H1 (cell line): ENCODE results near the gene IPO7. TPM values are rescaled to one million over a fixed set of nuclear protein-coding genes. Genes with fewer than 3 reads are reported as not detected.

Experiments used
- CTCF ChIA-PET: fragments of 300-600 bp; sonication (Branson Sonifier 250); formaldehyde crosslinking; loops from one replicate; lab custom pipeline; 2021; ENCODE audit not compliant: partially characterized antibody; lab: Charles Lee
- POLR2A ChIA-PET: fragments of 300-600 bp; sonication (Branson Sonifier 250); formaldehyde crosslinking; loops from one replicate; lab custom pipeline; 2021; ENCODE audit warnings: inconsistent platforms; ENCODE audit not compliant: partially characterized antibody; lab: Charles Lee
- DNase-seq, 2 experiments: peaks; one replicate each; pipeline versions ENCODE4 v3.0.0 to v3.0.0-alpha.2; 2010 to 2022; ENCODE audit warnings: low spot score in 2 of 2, low read depth in 1 of 2, mixed read lengths in 1 of 2
- FAIRE-seq: peaks from 2 replicates; lab custom pipeline; 2011; peaks lifted over from hg19 to GRCh38; lab: Jason Lieb, UNC
- H2AFZ ChIP-seq: 2 replicates; pipeline ENCODE4 v1.8.1; 2012; ENCODE audit warnings: low read length, inconsistent platforms
- H2AK5ac ChIP-seq: 2 replicates; pipeline ENCODE4 v1.6.1; 2013; ENCODE audit warnings: low read depth, low read length
- H2BK120ac ChIP-seq: replicated peaks from 2 replicates; pipeline ENCODE3; 2013; ENCODE audit warnings: low read depth, low read length, inconsistent platforms
- H2BK12ac ChIP-seq: 2 replicates; pipeline ENCODE4 v1.6.1; 2013; ENCODE audit warnings: low read depth, low read length
- H2BK15ac ChIP-seq: 2 replicates; pipeline ENCODE4 v1.6.1; 2013; ENCODE audit warnings: low read length
- H2BK20ac ChIP-seq: 2 replicates; pipeline ENCODE4 v1.6.1; 2013; ENCODE audit warnings: low read length
- H2BK5ac ChIP-seq: 2 replicates; pipeline ENCODE4 v1.6.1; 2013; ENCODE audit warnings: low read depth, low read length
- H3K14ac ChIP-seq: 2 replicates; pipeline ENCODE4 v1.6.1; 2013; ENCODE audit warnings: inconsistent platforms; ENCODE audit not compliant: insufficient read length
- H3K18ac ChIP-seq: 2 replicates; pipeline ENCODE4 v1.6.1; 2013; ENCODE audit warnings: low read length; ENCODE audit errors: extremely low read depth
- H3K23ac ChIP-seq: 2 replicates; pipeline ENCODE4 v1.6.1; 2013; ENCODE audit warnings: inconsistent platforms; ENCODE audit not compliant: insufficient read length
- H3K23me2 ChIP-seq: 2 replicates; pipeline ENCODE4 v1.6.1; 2013; ENCODE audit warnings: low read depth, low read length
- H3K27ac ChIP-seq: 2 replicates; pipeline ENCODE4 v1.6.1; 2011; ENCODE audit warnings: low read depth, low read length, inconsistent platforms
- H3K27me3 ChIP-seq, 4 experiments: replicated peaks in 1 of 4; 1 replicate in 1 of 4; 2 replicates in 3 of 4; pipeline versions ENCODE4 v1.6.1 to v1.8.1; 2011 to 2013; ENCODE audit warnings: low read length in 3 of 4, mild to moderate bottlenecking in 3 of 4, inconsistent platforms in 2 of 4, mixed read lengths in 2 of 4, moderate library complexity in 1 of 4; ENCODE audit not compliant: control insufficient read depth in 3 of 4, insufficient read depth in 3 of 4; ENCODE audit errors: extremely low read depth in 1 of 4
- H3K36me3 ChIP-seq, 4 experiments: 2 replicates each; pipeline versions ENCODE4 v1.6.1 to v1.8.1; 2011 to 2013; ENCODE audit warnings: mild to moderate bottlenecking in 4 of 4, low read length in 3 of 4, moderate library complexity in 2 of 4, control low read depth in 1 of 4, inconsistent platforms in 1 of 4; ENCODE audit not compliant: insufficient read depth in 4 of 4, control insufficient read depth in 2 of 4
- H3K4ac ChIP-seq: replicated peaks from 2 replicates; pipeline ENCODE3; 2013; ENCODE audit warnings: low read length, low read depth, mixed read lengths, inconsistent platforms; ENCODE audit not compliant: insufficient read length
- H3K4me1 ChIP-seq, 4 experiments: replicated peaks in 1 of 4; 1 replicate in 1 of 4; 2 replicates in 3 of 4; pipeline versions ENCODE4 v1.6.1 to v1.8.1; 2011 to 2013; ENCODE audit warnings: low read length in 3 of 4, inconsistent platforms in 2 of 4, mixed read lengths in 1 of 4; ENCODE audit not compliant: insufficient read depth in 4 of 4, control insufficient read depth in 3 of 4
- H3K4me2 ChIP-seq, 2 experiments: 2 replicates each; pipeline versions ENCODE4 v1.6.1 to v1.8.1; 2011 to 2013; ENCODE audit warnings: low read depth in 2 of 2, low read length in 2 of 2, control low read depth in 1 of 2, inconsistent platforms in 1 of 2, mild to moderate bottlenecking in 1 of 2; ENCODE audit not compliant: insufficient read depth in 1 of 2
- H3K4me3 ChIP-seq, 4 experiments: fragments of 200-600, 300-600 bp in 1 of 4; sonication (generic), shearing (Covaris generic), sonication (Bioruptor Twin) in 1 of 4; 2 replicates each; pipeline versions ENCODE4 v1.5.1 to v1.8.1; 2011 to 2016; ENCODE audit warnings: low read length in 4 of 4, low read depth in 3 of 4, control low read depth in 2 of 4, inconsistent platforms in 2 of 4, mild to moderate bottlenecking in 2 of 4, mixed read lengths in 1 of 4, moderate library complexity in 1 of 4; ENCODE audit not compliant: insufficient read depth in 2 of 4; ENCODE audit errors: extremely low read depth in 1 of 4
- H3K56ac ChIP-seq: replicated peaks from 2 replicates; pipeline ENCODE3; 2013; ENCODE audit warnings: low read depth, mild to moderate bottlenecking, mixed read lengths, low read length, inconsistent platforms; ENCODE audit not compliant: insufficient read length
- H3K79me1 ChIP-seq: 2 replicates; pipeline ENCODE4 v1.6.1; 2013; ENCODE audit warnings: low read depth, low read length, control low read depth
- H3K79me2 ChIP-seq, 2 experiments: 2 replicates each; pipeline versions ENCODE4 v1.6.1 to v1.8.1; 2012 to 2013; ENCODE audit warnings: low read length in 2 of 2, mild to moderate bottlenecking in 2 of 2, inconsistent platforms in 1 of 2; ENCODE audit not compliant: insufficient read depth in 2 of 2, control insufficient read depth in 1 of 2
- H3K9ac ChIP-seq, 4 experiments: replicated peaks in 1 of 4; 1 replicate in 1 of 4; 2 replicates in 3 of 4; pipeline versions ENCODE4 v1.6.1 to v1.8.1; 2011 to 2013; ENCODE audit warnings: low read depth in 3 of 4, low read length in 3 of 4, control low read depth in 2 of 4, mild to moderate bottlenecking in 2 of 4, moderate library complexity in 2 of 4, inconsistent platforms in 1 of 4; ENCODE audit errors: extremely low read depth in 1 of 4
- H3K9me3 ChIP-seq, 2 experiments: 2 replicates each; pipeline versions ENCODE4 v1.6.1 to v1.8.1; 2012 to 2013; ENCODE audit warnings: mild to moderate bottlenecking in 2 of 2, moderate library complexity in 2 of 2, control low read depth in 1 of 2, inconsistent platforms in 1 of 2, low read depth in 1 of 2, low read length in 1 of 2, mixed read lengths in 1 of 2; ENCODE audit not compliant: insufficient read depth in 2 of 2
- H4K20me1 ChIP-seq, 2 experiments: replicated peaks in 1 of 2; 2 replicates each; pipeline versions ENCODE3 to v1.8.1; 2011 to 2013; ENCODE audit warnings: inconsistent platforms in 2 of 2, low read length in 2 of 2, mild to moderate bottlenecking in 1 of 2; ENCODE audit not compliant: insufficient read depth in 2 of 2, control insufficient read depth in 1 of 2
- H4K5ac ChIP-seq: 2 replicates; pipeline ENCODE4 v1.6.1; 2013; ENCODE audit warnings: low read length, low read depth, mixed read lengths, inconsistent platforms; ENCODE audit not compliant: insufficient read length
- H4K8ac ChIP-seq: 2 replicates; pipeline ENCODE4 v1.8.0; 2013; ENCODE audit warnings: mild to moderate bottlenecking, moderate library complexity, low read length, inconsistent platforms; ENCODE audit not compliant: insufficient read depth; ENCODE audit errors: extremely low read depth
- H4K91ac ChIP-seq: replicated peaks from 2 replicates; pipeline ENCODE3; 2013; ENCODE audit warnings: low read length, mixed read lengths, inconsistent platforms; ENCODE audit not compliant: insufficient read length
- ATF3 ChIP-seq: IDR thresholded peaks from 2 replicates; pipeline ENCODE4 v1.6.1; 2011; ENCODE audit warnings: low read depth, mild to moderate bottlenecking, low read length; ENCODE audit not compliant: insufficient read depth
- CREB1 ChIP-seq: IDR thresholded peaks from 2 replicates; pipeline ENCODE4 v1.6.1; 2012; ENCODE audit warnings: inconsistent platforms
- E2F6 ChIP-seq: IDR thresholded peaks from 2 replicates; pipeline ENCODE4 v1.6.1; 2012; ENCODE audit warnings: inconsistent platforms
- EGR1 ChIP-seq: IDR thresholded peaks from 2 replicates; pipeline ENCODE4 v1.6.1; 2011; ENCODE audit warnings: low read depth, low read length, borderline replicate concordance
- FOSL1 ChIP-seq: IDR thresholded peaks from 2 replicates; pipeline ENCODE4 v1.6.1; 2011; ENCODE audit warnings: mild to moderate bottlenecking, low read depth, low read length, moderate library complexity; ENCODE audit not compliant: insufficient read depth
- GTF2F1 ChIP-seq: IDR thresholded peaks from 2 replicates; pipeline ENCODE4 v1.6.1; 2012; ENCODE audit warnings: low read depth, low read length, improper control_type of control experiment, borderline replicate concordance
- HDAC2 ChIP-seq, 2 experiments: fragments of 300-600 bp in 1 of 2; sonication (generic) in 1 of 2; IDR thresholded peaks; 2 replicates each; pipeline ENCODE4 v1.6.1; 2011 to 2012; ENCODE audit warnings: low read depth in 2 of 2, low read length in 2 of 2, mild to moderate bottlenecking in 2 of 2, moderate library complexity in 2 of 2, borderline replicate concordance in 1 of 2, inconsistent platforms in 1 of 2
- HDAC6 ChIP-seq: IDR thresholded peaks from one replicate; pipeline ENCODE4 v1.7.1; 2012; ENCODE audit warnings: low read depth, mild to moderate bottlenecking, inconsistent platforms, low read length, moderate library complexity
- KDM4A ChIP-seq: IDR thresholded peaks from one replicate; pipeline ENCODE4 v1.7.1; 2012; ENCODE audit warnings: low read depth, mild to moderate bottlenecking, moderate library complexity, low read length, inconsistent platforms; ENCODE audit not compliant: severe bottlenecking
- MAX ChIP-seq: IDR thresholded peaks from 2 replicates; pipeline ENCODE4 v1.6.1; 2012; ENCODE audit warnings: inconsistent platforms
- POU5F1 ChIP-seq: IDR thresholded peaks from 2 replicates; pipeline ENCODE4 v1.6.1; 2011; ENCODE audit warnings: low read depth, mild to moderate bottlenecking, low read length, moderate library complexity
- SIRT6 ChIP-seq: IDR thresholded peaks from one replicate; pipeline ENCODE4 v1.7.1; 2012; ENCODE audit warnings: low read length, inconsistent platforms
- TAF1 ChIP-seq: IDR thresholded peaks from 2 replicates; pipeline ENCODE4 v1.6.1; 2011; ENCODE audit warnings: mild to moderate bottlenecking, low read depth, low read length
- TCF12 ChIP-seq: IDR thresholded peaks from 2 replicates; pipeline ENCODE4 v1.6.1; 2011; ENCODE audit warnings: low read depth, mild to moderate bottlenecking, low read length
- WGBS, 2 experiments: shearing (Covaris generic) in 1 of 2; methylation state at CpG; one replicate each; pipeline versions ENCODE4 v1.1.6 to v1.1.7; 2013 to 2015; ENCODE audit warnings: low lambda C conversion rate in 2 of 2, mixed read lengths in 2 of 2, inconsistent platforms in 1 of 2, low coverage in 1 of 2, missing lambda C conversion rate in 1 of 2; ENCODE audit not compliant: insufficient replicate concordance in 2 of 2, insufficient coverage in 1 of 2, insufficient read length in 1 of 2; ENCODE audit errors: extremely low coverage in 1 of 2, missing lambda C conversion rate in 1 of 2; 5-methylcytosine and 5-hydroxymethylcytosine counted together
- polyA plus RNA-seq, 7 experiments: library from polyadenylated mRNA; depleted of rRNA in 3 of 7; stranded (reverse) in 5 of 7; unstranded in 2 of 7; fragments of >200 nt in 5 of 7; fragments of 200-250 nt in 2 of 7; gene quantifications; 1 replicate in 5 of 7; 2 replicates in 1 of 7; 4 replicates in 1 of 7; pipeline versions ENCODE4 v1.2.1 to v1.2.3, GENCODE V29; 2011 to 2013; ENCODE audit warnings: missing spikeins in 2 of 7, mixed read lengths in 2 of 7
- total RNA-seq: library from RNA; stranded (reverse); fragmentation: NEBNext Ultra II Directional; extraction: Animal tissue kit (Norgen Biotek cat#: 25700); gene quantifications from 2 replicates; pipeline ENCODE4 v1.2.1, GENCODE V29; 2021

The IPO7 gene
- total and polyA plus RNA-seq, 2 of the 8 experiments (the other 6 are each of a cell fraction or from before 2014, with no cell fraction given): 45.9 to 259 TPM

- no peaks in the 10 kb centered on the region for H3K23me2 ChIP-seq
- H4K5ac ChIP-seq: no peak overlapping the region
- no peak overlapping the region for H2BK20ac ChIP-seq
- no peak overlapping the region for H3K4me2 ChIP-seq
- no peak overlapping the region for H2AK5ac ChIP-seq
- H3K9me3 ChIP-seq: no peaks in the 10 kb centered on the region
- H3K4me1 ChIP-seq: no peaks in the 10 kb centered on the region
- H3K27me3 ChIP-seq: no peaks in the 10 kb centered on the region
- no peak overlapping the region for H3K56ac ChIP-seq
- no peak overlapping the region for H3K27ac ChIP-seq
- H3K36me3 ChIP-seq: peaks cover 7 to 45% (median 29%) of the 10 kb centered on the region in 4 experiments
- CTCF ChIA-PET: interaction anchor here (1.6 to 4.4 kb wide), 2 partner anchors 13 to 42 kb away, joined by 5 to 21 read pairs; no protein-coding TSS in a partner anchor
- H3K9ac ChIP-seq: no peak overlapping the region
- POLR2A ChIA-PET: no interaction called here
- no peak overlapping the region for H4K91ac ChIP-seq
- DNase-seq: no peak
- no peaks in the 10 kb centered on the region for H3K79me2 ChIP-seq
- FAIRE-seq: no peak
- H2BK120ac ChIP-seq: no peak overlapping the region
- no peak overlapping the region for H2BK5ac ChIP-seq
- no peaks in the 10 kb centered on the region for H4K20me1 ChIP-seq
- H3K23ac ChIP-seq: no peak overlapping the region
- no peak overlapping the region for H4K8ac ChIP-seq
- H2BK12ac ChIP-seq: no peak overlapping the region
- no peak overlapping the region for H3K14ac ChIP-seq
- H3K79me1 ChIP-seq: no peaks in the 10 kb centered on the region
- no peak overlapping the region for H2AFZ ChIP-seq
- 91% methylated on average over 1 of the region's 1 CpG; no CpG with 5 or more reads in 1 of the 2 experiments for WGBS, 2 experiments
- H3K4ac ChIP-seq: no peak overlapping the region
- no peak overlapping the region for H3K4me3 ChIP-seq
- H3K18ac ChIP-seq: no peak overlapping the region
- no peak overlapping the region for H2BK15ac ChIP-seq
- TF ChIP-seq MAX (no peak), KDM4A (no peak), E2F6 (no peak), ATF3 (no peak), HDAC6 (no peak), TCF12 (no peak), CREB1 (no peak), POU5F1 (no peak), HDAC2 (IDR thresholded peaks at IDR 0.05; ENCODE audit: borderline replicate concordance in 1 of 2, low read depth in 2 of 2, low read length in 2 of 2) (no peak), SIRT6 (no peak), TAF1 (no peak), EGR1 (no peak), GTF2F1 (no peak), FOSL1 (no peak)
Measured at GRCh38 chr11:9493492-9493891, 109.0 kb downstream of the IPO7 start.
